ENCODE results near the gene YIPF1. TPM values are rescaled to one million over a fixed set of nuclear protein-coding genes. Genes with fewer than 3 reads are reported as not detected.

YIPF1 gene
- polyA plus RNA-seq, 1 of the 3 experiments (the other 2 are of a cell fraction): 23.1 TPM

- H3K27me3 ChIP-seq (ENCODE audit: insufficient read depth): no peaks in the 10 kb centered on the region
- no peaks in the 10 kb centered on the region; a peak in 1 of 4 replicates for H3K4me1 ChIP-seq (ENCODE audit: control insufficient read depth in 1 of 2, insufficient read depth in 2 of 2, low read depth in 1 of 2, low read length in 1 of 2)
- peaks cover 44% of the 10 kb centered on the region for H3K79me2 ChIP-seq (ENCODE audit: insufficient read depth)
- H2AFZ ChIP-seq (ENCODE audit: low read depth): no peak overlapping the region
- ChIA-PET CTCF (interaction anchor here (1.4 kb wide), 1 partner anchor 11 kb away, joined by 5 read pairs; no protein-coding TSS in a partner anchor), POLR2A (no interaction called here)
- H3K9ac ChIP-seq: no peak overlapping the region
- no peak overlapping the region for H3K4me3 ChIP-seq (ENCODE audit: low read depth in 2 of 2, low read length in 1 of 2)
- H3K27ac ChIP-seq (ENCODE audit: low read depth in 2 of 2, low read length in 1 of 2): no peak overlapping the region
- peaks cover 13% of the 10 kb centered on the region; the same call in 1 of the 2 replicates for H3K9me3 ChIP-seq
- no peak for DNase-seq
- H3K9me2 ChIP-seq: no peaks in the 10 kb centered on the region
- no peak overlapping the region for H3K4me2 ChIP-seq
- WGBS (ENCODE audit: low lambda C conversion rate): 98% methylated on average over 4 of the region's 4 CpGs
- no peaks in the 10 kb centered on the region for H3F3A ChIP-seq (replicated peaks; ENCODE audit: insufficient read depth)
- no peaks in the 10 kb centered on the region for H4K20me1 ChIP-seq (ENCODE audit: insufficient read depth)
- TF ChIP-seq NFIC (IDR thresholded peaks at IDR 0.05; ENCODE audit: borderline replicate concordance) (no peak), FOXJ3 (CRISPR knock-in tag; IDR thresholded peaks at IDR 0.05) (no peak), USF2 (IDR thresholded peaks at IDR 0.05; ENCODE audit: borderline replicate concordance, low read depth, low read length) (no peak), SMC3 (IDR thresholded peaks at IDR 0.05; ENCODE audit: low read depth, low read length) (no peak), CTCF (IDR thresholded peaks at IDR 0.05) (no peak), RFX5 (IDR thresholded peaks at IDR 0.05; ENCODE audit: low read length) (no peak), USF1 (IDR thresholded peaks at IDR 0.05; ENCODE audit: borderline replicate concordance, low read depth) (no peak), SIN3A (IDR thresholded peaks at IDR 0.05; ENCODE audit: borderline replicate concordance, low read depth, low read length) (no peak), ZBTB33 (IDR thresholded peaks at IDR 0.05; ENCODE audit: borderline replicate concordance, low read depth) (no peak), NRF1 (IDR thresholded peaks at IDR 0.05; ENCODE audit: low read depth, low read length) (no peak), EP300 (IDR thresholded peaks at IDR 0.05; ENCODE audit: borderline replicate concordance in 1 of 2, low read depth in 1 of 2, low read length in 1 of 2) (no peak), TEAD4 (IDR thresholded peaks at IDR 0.05; ENCODE audit: borderline replicate concordance, insufficient read depth) (no peak), MAX (IDR thresholded peaks at IDR 0.05; ENCODE audit: low read depth) (no peak), FOSL2 (IDR thresholded peaks at IDR 0.05; ENCODE audit: borderline replicate concordance, low read depth) (no peak)
- peaks cover 14 to 60% of the 10 kb centered on the region in 2 experiments for H3K36me3 ChIP-seq (replicated peaks in 1 of 2; ENCODE audit: control insufficient read depth in 1 of 2, insufficient read depth in 2 of 2, low read length in 1 of 2)
Observed at GRCh38 chr1:53938136-53938830, 48.7 kb upstream of the YIPF1 start.
